Mesenchymal stem cell (in vitro differentiated cells and primary cell): Measurements from ENCODE around the gene SNRPD3.
"Not testable (repeated sequence)": the region's sequence is repeated elsewhere in the genome, so short reads cannot be mapped to it uniquely, and the experiment has no call there.

Experiments
- DNase-seq: peaks from one replicate; pipeline ENCODE4 v3.0.0-alpha.2; 2013
- H2AFZ ChIP-seq: one replicate; pipeline ENCODE4 v1.6.1; 2013; ENCODE audit warnings: low read depth, mild to moderate bottlenecking, control low read depth, inconsistent platforms, low read length, moderate library complexity
- H2AK5ac ChIP-seq: 2 replicates; pipeline ENCODE4 v1.6.1; 2013; ENCODE audit warnings: low read length, moderate library complexity, mild to moderate bottlenecking, inconsistent platforms; ENCODE audit not compliant: severe bottlenecking
- H2BK120ac ChIP-seq: one replicate; pipeline ENCODE4 v1.6.1; 2013; ENCODE audit warnings: low read depth, mild to moderate bottlenecking, inconsistent platforms, low read length, moderate library complexity
- H2BK12ac ChIP-seq, 2 experiments: one replicate each; pipeline ENCODE4 v1.6.1; 2013; ENCODE audit warnings: inconsistent platforms in 2 of 2, low read length in 2 of 2, mild to moderate bottlenecking in 2 of 2, moderate library complexity in 2 of 2, control low read depth in 1 of 2
- H2BK15ac ChIP-seq: one replicate; pipeline ENCODE4 v1.6.1; 2013; ENCODE audit warnings: mild to moderate bottlenecking, low read depth, inconsistent platforms; ENCODE audit not compliant: poor library complexity, severe bottlenecking
- H2BK5ac ChIP-seq: 2 replicates; pipeline ENCODE4 v1.6.1; 2013; ENCODE audit warnings: low read depth, mild to moderate bottlenecking, low read length, control low read depth, inconsistent platforms; ENCODE audit not compliant: poor library complexity, severe bottlenecking
- H3K14ac ChIP-seq, 2 experiments: one replicate each; pipeline ENCODE4 v1.6.1; 2013; ENCODE audit warnings: inconsistent platforms in 2 of 2, low read length in 2 of 2, control low read depth in 1 of 2, mild to moderate bottlenecking in 1 of 2, moderate library complexity in 1 of 2
- H3K18ac ChIP-seq, 2 experiments: one replicate each; pipeline ENCODE4 v1.6.1; 2013; ENCODE audit warnings: inconsistent platforms in 2 of 2, low read length in 2 of 2, control low read depth in 1 of 2, low read depth in 1 of 2, mild to moderate bottlenecking in 1 of 2
- H3K23ac ChIP-seq, 2 experiments: one replicate each; pipeline ENCODE4 v1.6.1; 2013; ENCODE audit warnings: inconsistent platforms in 2 of 2, low read length in 2 of 2, mild to moderate bottlenecking in 2 of 2, moderate library complexity in 2 of 2, control low read depth in 1 of 2
- H3K27ac ChIP-seq: 2 replicates; pipeline ENCODE4 v1.5.1; 2013; ENCODE audit warnings: mild to moderate bottlenecking, moderate library complexity, low read length, control low read depth, inconsistent platforms; ENCODE audit not compliant: poor library complexity, severe bottlenecking
- H3K27me3 ChIP-seq, 2 experiments: 2 replicates each; pipeline versions ENCODE4 v1.6.1 to v1.7.0; 2013; ENCODE audit warnings: low read length in 2 of 2, mild to moderate bottlenecking in 2 of 2, moderate library complexity in 2 of 2, control low read depth in 1 of 2, inconsistent platforms in 1 of 2; ENCODE audit not compliant: control insufficient read depth in 1 of 2, insufficient read depth in 1 of 2
- H3K36me3 ChIP-seq, 2 experiments: 2 replicates each; pipeline versions ENCODE4 v1.6.1 to v1.7.0; 2013; ENCODE audit warnings: low read length in 2 of 2, control low read depth in 1 of 2, inconsistent platforms in 1 of 2, low read depth in 1 of 2, mild to moderate bottlenecking in 1 of 2; ENCODE audit not compliant: insufficient read depth in 2 of 2, control insufficient read depth in 1 of 2
- H3K4ac ChIP-seq, 2 experiments: one replicate each; pipeline ENCODE4 v1.6.1; 2013; ENCODE audit warnings: inconsistent platforms in 2 of 2, low read length in 2 of 2, mild to moderate bottlenecking in 2 of 2, moderate library complexity in 2 of 2, control low read depth in 1 of 2, low read depth in 1 of 2
- H3K4me1 ChIP-seq: 2 replicates; pipeline ENCODE4 v1.6.1; 2013; ENCODE audit warnings: low read depth, low read length, control low read depth; ENCODE audit not compliant: control insufficient read depth, insufficient read depth
- H3K4me2 ChIP-seq: 2 replicates; pipeline ENCODE4 v1.6.1; 2013; ENCODE audit warnings: low read length, mild to moderate bottlenecking, inconsistent platforms; ENCODE audit not compliant: poor library complexity, severe bottlenecking
- H3K4me3 ChIP-seq, 2 experiments: 2 replicates each; pipeline versions ENCODE4 v1.5.1 to v1.7.0; 2013; ENCODE audit warnings: low read length in 2 of 2, mild to moderate bottlenecking in 2 of 2, control low read depth in 1 of 2, low read depth in 1 of 2; ENCODE audit not compliant: insufficient read depth in 1 of 2
- H3K79me1 ChIP-seq: replicated peaks from 2 replicates; pipeline ENCODE4 v1.6.1; 2013; ENCODE audit warnings: mild to moderate bottlenecking, control low read depth, low read length, inconsistent platforms; ENCODE audit not compliant: poor library complexity, severe bottlenecking
- H3K9ac ChIP-seq: 2 replicates; pipeline ENCODE4 v1.7.0; 2013; ENCODE audit warnings: mild to moderate bottlenecking, low read length, moderate library complexity
- H3K9me3 ChIP-seq: 2 replicates; pipeline ENCODE4 v1.7.0; 2013; ENCODE audit warnings: mild to moderate bottlenecking, low read length; ENCODE audit not compliant: control insufficient read depth
- H4K8ac ChIP-seq: one replicate; pipeline ENCODE4 v1.6.1; 2013; ENCODE audit warnings: inconsistent platforms, mild to moderate bottlenecking, low read length, moderate library complexity
- H4K91ac ChIP-seq: one replicate; pipeline ENCODE4 v1.6.1; 2013; ENCODE audit warnings: mild to moderate bottlenecking, low read length, inconsistent platforms
- WGBS: methylation state at CpG from one replicate; pipeline ENCODE4 v1.1.7; 2013; ENCODE audit warnings: mixed read lengths; 5-methylcytosine and 5-hydroxymethylcytosine counted together

The SNRPD3 gene

GRCh38 chr22:24592058-24592850 is 36.5 kb downstream of the SNRPD3 start:
- peaks cover 2% of the 10 kb centered on the region for H3K79me1 ChIP-seq
- H4K8ac ChIP-seq = peak overlapping the region; percentile 80
- H3K4me3 ChIP-seq = peak overlapping the region; percentile 78 to 85
- H3K27me3 ChIP-seq = no peaks in the 10 kb centered on the region
- peak overlapping the region; percentile 89 for H3K9ac ChIP-seq
- peak overlapping the region in 1 of 2 experiments; percentile 60 for H2BK12ac ChIP-seq
- H3K23ac ChIP-seq = no peak overlapping the region
- H2BK5ac ChIP-seq = no peak overlapping the region
- peak overlapping the region; percentile 21 to 94 for H3K14ac ChIP-seq
- H2BK15ac ChIP-seq = peak overlapping the region; percentile 84
- H3K9me3 ChIP-seq = no peaks in the 10 kb centered on the region
- H2BK120ac ChIP-seq = peak overlapping the region; percentile 35
- H3K4me1 ChIP-seq = peaks cover 37% of the 10 kb centered on the region
- no peak overlapping the region for H2AK5ac ChIP-seq
- peak; percentile 21 for DNase-seq
- peak overlapping the region; percentile 81 for H2AFZ ChIP-seq
- 10% methylated on average over 32 of the region's 33 CpGs for WGBS
- no peak overlapping the region for H3K27ac ChIP-seq
- H3K4me2 ChIP-seq = peak overlapping the region; percentile 88
- H3K36me3 ChIP-seq = peaks cover 22 to 27% of the 10 kb centered on the region in 2 experiments
- peak overlapping the region; percentile 78 for H4K91ac ChIP-seq
- peak overlapping the region; percentile 85 to 91 for H3K18ac ChIP-seq
- peak overlapping the region; percentile 47 to 62 for H3K4ac ChIP-seq

- H3K18ac ChIP-seq = peak within 1 kb of the TSS; percentile 85 to 91
- H3K79me1 ChIP-seq = peaks cover 2% of the 10 kb centered on the region
- no peaks in the 10 kb centered on the region for H3K9me3 ChIP-seq
- H2BK15ac ChIP-seq = peak within 1 kb of the TSS; percentile 84
- H3K4me1 ChIP-seq = peaks cover 36% of the 10 kb centered on the region
- no peaks in the 10 kb centered on the region for H3K27me3 ChIP-seq
- H2BK120ac ChIP-seq = peak within 1 kb of the TSS; percentile 35
- H3K4me2 ChIP-seq = peak within 1 kb of the TSS; percentile 88
- H3K27ac ChIP-seq = peak within 1 kb of the TSS; percentile 12
- H3K4ac ChIP-seq = peak within 1 kb of the TSS; percentile 47 to 62
- peak; percentile 84 for DNase-seq
- peak within 1 kb of the TSS; percentile 10 for H2AK5ac ChIP-seq
- peak within 1 kb of the TSS; percentile 21 to 94 for H3K14ac ChIP-seq
- peak within 1 kb of the TSS; percentile 78 to 85 for H3K4me3 ChIP-seq
- peak within 1 kb of the TSS; percentile 83 for H4K8ac ChIP-seq
- H2AFZ ChIP-seq = peak within 1 kb of the TSS; percentile 81
- H3K23ac ChIP-seq = no peak within 1 kb of the TSS
- WGBS = 7% methylated on average over 52 of the region's 72 CpGs
- H2BK5ac ChIP-seq = no peak within 1 kb of the TSS
- H3K9ac ChIP-seq = peak within 1 kb of the TSS; percentile 89
- H3K36me3 ChIP-seq = peaks cover 15 to 20% of the 10 kb centered on the region in 2 experiments
- H4K91ac ChIP-seq = peak within 1 kb of the TSS; percentile 78
- peak within 1 kb of the TSS in 1 of 2 experiments; percentile 60 for H2BK12ac ChIP-seq
Measured at GRCh38 chr22:24592851-24593558, 37.2 kb downstream of the SNRPD3 start, which contains the start of gene LRRC75B. Gene LRRC75B, minus strand, starts transcription at chr22:24593073. Its CDS starts 34 bp downstream, at chr22:24593039.

GRCh38 chr22:24593559-24593835 is 37.7 kb downstream of the SNRPD3 start:
- H2AFZ ChIP-seq, H2BK5ac ChIP-seq, H4K8ac ChIP-seq, H2BK12ac ChIP-seq, H4K91ac ChIP-seq, H3K4ac ChIP-seq, H3K23ac ChIP-seq, H3K9me3 ChIP-seq, H3K27ac ChIP-seq, H3K27me3 ChIP-seq, H2AK5ac ChIP-seq, H3K14ac ChIP-seq, H3K79me1 ChIP-seq, DNase-seq, H2BK120ac ChIP-seq, H2BK15ac ChIP-seq: not testable (repeated sequence)
- Histone ChIP-seq H3K4me3 (peak overlapping the region in 1 of 2 experiments; percentile 76), H3K4me2 (peak overlapping the region; percentile 88), H3K9ac (peak overlapping the region; percentile 89), H3K18ac (peak overlapping the region in 1 of 2 experiments; percentile 34), H3K36me3 (peaks cover 11 to 15% of the 10 kb centered on the region in 2 experiments), H3K4me1 (peaks cover 31% of the 10 kb centered on the region)
- WGBS = 93% methylated on average over 10 of the region's 10 CpGs
